Upper lobe of left lung (tissue), 6 donors: Measurements from ENCODE around the gene TMEM107. TPM values are rescaled to one million over a fixed set of nuclear protein-coding genes. Genes with fewer than 3 reads are reported as not detected.
A peak's percentile ranks its signal among the peaks of the same experiment; 100 is the strongest.

Experiments used
- ATAC-seq, 2 donors: fragments of 200-7000 bp; cut with Tn5 transposase; one replicate each; pipeline ENCODE4 v1.9.1; 2022; ENCODE audit warnings: mild to moderate bottlenecking in 2 of 2, moderate library complexity in 2 of 2; ENCODE audit not compliant: low FRiP score in 2 of 2
- DNase-seq, 2 donors: peaks; one replicate each; pipeline ENCODE4 v3.0.0-alpha.2; 2019 to 2020
- H3K27ac ChIP-seq, 4 donors: fragments of 200-600 bp; sonication (generic); one replicate each; pipeline ENCODE4 v1.5.1; 2016 to 2019
- H3K27me3 ChIP-seq, 4 donors: fragments of 200-600 bp; sonication (generic); one replicate each; pipeline ENCODE4 v1.5.1; 2017 to 2019
- H3K36me3 ChIP-seq, 4 donors: fragments of 200-600 bp; sonication (generic); one replicate each; pipeline ENCODE4 v1.5.1; 2016 to 2019
- H3K4me1 ChIP-seq, 4 donors: fragments of 200-600 bp; sonication (generic); one replicate each; pipeline ENCODE4 v1.5.1; 2018 to 2019
- H3K4me3 ChIP-seq, 4 donors: fragments of 200-600 bp; sonication (generic); one replicate each; pipeline ENCODE4 v1.5.1; 2017 to 2019; ENCODE audit warnings: mild to moderate bottlenecking in 2 of 4, moderate library complexity in 1 of 4
- H3K9me3 ChIP-seq, 4 donors: fragments of 200-600 bp; sonication (generic); one replicate each; pipeline ENCODE4 v1.5.1; 2018 to 2019
- EP300 ChIP-seq, 4 donors: sonication (generic); formaldehyde crosslinking; IDR thresholded peaks; one replicate each; pipeline ENCODE4 v1.5.1; 2017; ENCODE audit warnings: antibody characterized with exemption in 4 of 4, control low read depth in 2 of 4
- POLR2A ChIP-seq, 4 donors: fragments of 450-650 bp; IDR thresholded peaks; one replicate each; pipeline ENCODE4 v1.5.1; 2016 to 2017; ENCODE audit warnings: antibody characterized with exemption in 4 of 4, mild to moderate bottlenecking in 2 of 4
- POLR2AphosphoS5 ChIP-seq, 2 donors: sonication (generic); formaldehyde crosslinking; IDR thresholded peaks; one replicate each; pipeline ENCODE4 v1.5.1; 2017; ENCODE audit warnings: antibody characterized with exemption in 2 of 2
- WGBS, 2 donors: methylation state at CpG; one replicate each; pipeline ENCODE4 v1.1.5; 2017 to 2018; 5-methylcytosine and 5-hydroxymethylcytosine counted together
- total RNA-seq, 6 donors: library from RNA; depleted of rRNA in 4 of 6; stranded (reverse); fragments of >200 nt in 4 of 6; gene quantifications; one replicate each; pipeline versions ENCODE4 v1.1.0 to v1.2.1, GENCODE V29; 2016 to 2021
- TF ChIP-seq, protein P1 (sequence below), 6 experiments: fragments of 450-650 bp in 4 of 6; fragments of 200-600 bp in 2 of 6; sonication (generic) in 2 of 6; IDR thresholded peaks; one replicate each; pipeline ENCODE4 v1.5.1; 2016 to 2019; ENCODE audit warnings: antibody characterized with exemption in 6 of 6
- donor health status: DM: no; HTN: no; CAD: no; lungs with moderate emphysema.
- donor health status: DM: no; HTN: yes; CAD: no; lungs with severe emphysema.

Gene TMEM107
- total RNA-seq, 6 donors from 2014 or later, result 11.5 to 32.5 (median 17.3) TPM

GRCh38 chr17:8186446-8186786 is 10.2 kb upstream of the TMEM107 start:
- peak overlapping the region; percentile 53 to 80 (median 69) for H3K4me3 ChIP-seq
- H3K27me3 ChIP-seq, result no peaks in the 10 kb centered on the region
- no peaks in the 10 kb centered on the region for H3K9me3 ChIP-seq
- no peaks in the 10 kb centered on the region for H3K36me3 ChIP-seq
- DNase-seq, result no peak
- peaks cover 24 to 47% (median 31%) of the 10 kb centered on the region in 4 donors for H3K4me1 ChIP-seq
- no peak for ATAC-seq
- peak overlapping the region; percentile 97 to 99 (median 98) for H3K27ac ChIP-seq
- TF ChIP-seq, protein P1, sequence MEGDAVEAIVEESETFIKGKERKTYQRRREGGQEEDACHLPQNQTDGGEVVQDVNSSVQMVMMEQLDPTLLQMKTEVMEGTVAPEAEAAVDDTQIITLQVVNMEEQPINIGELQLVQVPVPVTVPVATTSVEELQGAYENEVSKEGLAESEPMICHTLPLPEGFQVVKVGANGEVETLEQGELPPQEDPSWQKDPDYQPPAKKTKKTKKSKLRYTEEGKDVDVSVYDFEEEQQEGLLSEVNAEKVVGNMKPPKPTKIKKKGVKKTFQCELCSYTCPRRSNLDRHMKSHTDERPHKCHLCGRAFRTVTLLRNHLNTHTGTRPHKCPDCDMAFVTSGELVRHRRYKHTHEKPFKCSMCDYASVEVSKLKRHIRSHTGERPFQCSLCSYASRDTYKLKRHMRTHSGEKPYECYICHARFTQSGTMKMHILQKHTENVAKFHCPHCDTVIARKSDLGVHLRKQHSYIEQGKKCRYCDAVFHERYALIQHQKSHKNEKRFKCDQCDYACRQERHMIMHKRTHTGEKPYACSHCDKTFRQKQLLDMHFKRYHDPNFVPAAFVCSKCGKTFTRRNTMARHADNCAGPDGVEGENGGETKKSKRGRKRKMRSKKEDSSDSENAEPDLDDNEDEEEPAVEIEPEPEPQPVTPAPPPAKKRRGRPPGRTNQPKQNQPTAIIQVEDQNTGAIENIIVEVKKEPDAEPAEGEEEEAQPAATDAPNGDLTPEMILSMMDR (IDR thresholded peaks at IDR 0.05), result peak in 1 of 6 experiments; percentile 59
- TF ChIP-seq POLR2A (IDR thresholded peaks at IDR 0.05) (peak in 2 of 4 donors; percentile 3 to 4), POLR2AphosphoS5 (IDR thresholded peaks at IDR 0.05) (no peak), EP300 (IDR thresholded peaks at IDR 0.05) (no peak)
- WGBS, 2 donors, result 0 to 1% methylated on average over 3 to 23 of the region's 23 CpGs

- TF ChIP-seq EP300 (IDR thresholded peaks at IDR 0.05) (no peak), POLR2AphosphoS5 (IDR thresholded peaks at IDR 0.05) (peak in 1 of 2 donors; percentile 68), POLR2A (IDR thresholded peaks at IDR 0.05) (peak in 2 of 4 donors; percentile 70 to 73)
- TF ChIP-seq, protein P1 (IDR thresholded peaks at IDR 0.05), result no peak
- Histone ChIP-seq H3K36me3 (no peaks in the 10 kb centered on the region), H3K27me3 (no peaks in the 10 kb centered on the region), H3K27ac (peak overlapping the region; percentile 97 to 99 (median 98)), H3K9me3 (no peaks in the 10 kb centered on the region), H3K4me1 (peaks cover 20 to 41% (median 26%) of the 10 kb centered on the region in 4 donors), H3K4me3 (peak overlapping the region; percentile 53 to 80 (median 69))
- peak; percentile 62 to 63 for ATAC-seq
- peak; percentile 94 to 99 for DNase-seq
- WGBS, 2 donors, result 1% methylated on average over 24 to 44 of the region's 44 CpGs
Measured at GRCh38 chr17:8185582-8186445, 9.6 kb upstream of the TMEM107 start.

GRCh38 chr17:8176998-8177731 is 985 bp upstream of the TMEM107 start:
- H3K27me3 ChIP-seq, result no peaks in the 10 kb centered on the region
- H3K4me3 ChIP-seq, result peak overlapping the region in 3 of 4 donors; percentile 64 to 74 (median 68)
- H3K4me1 ChIP-seq, result peaks cover 25 to 44% (median 29%) of the 10 kb centered on the region in 4 donors
- ATAC-seq (no peak), DNase-seq (no peak)
- H3K36me3 ChIP-seq, result no peaks in the 10 kb centered on the region
- peak overlapping the region; percentile 75 to 92 (median 86) for H3K27ac ChIP-seq
- 79 to 80% methylated on average over 19 of the region's 19 CpGs for WGBS, 2 donors
- H3K9me3 ChIP-seq, result no peaks in the 10 kb centered on the region
- TF ChIP-seq POLR2AphosphoS5 (IDR thresholded peaks at IDR 0.05) (no peak), EP300 (IDR thresholded peaks at IDR 0.05) (no peak), POLR2A (IDR thresholded peaks at IDR 0.05) (no peak)
- TF ChIP-seq, protein P1 (IDR thresholded peaks at IDR 0.05), result no peak

DNA sequence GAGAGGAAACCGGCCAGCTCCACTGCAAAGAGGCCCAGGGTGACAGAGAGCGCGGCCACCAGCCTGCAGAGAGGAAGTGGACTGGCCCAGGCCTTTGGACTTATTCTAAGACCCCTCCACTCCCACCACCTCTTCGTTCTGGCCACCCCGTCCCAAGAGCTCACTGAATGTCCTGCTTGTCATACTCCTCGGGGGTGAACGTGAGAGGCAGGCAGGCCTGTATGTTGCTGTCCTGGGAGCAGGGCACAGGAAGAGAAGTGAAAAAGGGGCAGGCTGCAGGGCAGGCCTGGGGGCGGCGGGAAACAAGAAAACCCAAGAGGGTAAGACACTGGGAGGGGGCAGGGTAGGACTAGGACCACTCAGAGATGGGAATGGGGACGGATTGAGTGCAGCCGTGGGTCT is 384 bp downstream of the TMEM107 start:
- WGBS, 2 donors, result 14 to 15% methylated on average over 11 of the region's 11 CpGs
- H3K27me3 ChIP-seq, result no peaks in the 10 kb centered on the region

More for the DNA sequence above, 384 bp downstream of the TMEM107 start:
- Histone ChIP-seq H3K36me3 (no peaks in the 10 kb centered on the region), H3K4me1 (peaks cover 25 to 44% (median 29%) of the 10 kb centered on the region in 4 donors), H3K9me3 (no peaks in the 10 kb centered on the region), H3K27ac (peak overlapping the region; percentile 75 to 92 (median 86)), H3K4me3 (peak overlapping the region; percentile 56 to 74 (median 66))
- TF ChIP-seq POLR2A (IDR thresholded peaks at IDR 0.05) (no peak), EP300 (IDR thresholded peaks at IDR 0.05) (no peak), POLR2AphosphoS5 (IDR thresholded peaks at IDR 0.05) (no peak)
- TF ChIP-seq, protein P1 (IDR thresholded peaks at IDR 0.05), result no peak
- DNase-seq (peak; percentile 48 to 59), ATAC-seq (peak; percentile 4 to 16)
